HCT116 (cell line): ENCODE measurements around the gene DPYSL4. TPM values are rescaled to one million over a fixed set of nuclear protein-coding genes. Genes with fewer than 3 reads are reported as not detected.

ENCODE experiments used
- ATAC-seq: fragments of 200-7000 bp; cut with Tn5 transposase; 2 replicates; pipeline ENCODE4 v1.9.1; 2020; ENCODE audit warnings: mild to moderate bottlenecking, moderate library complexity
- BruUV-seq: library from RNA; stranded (reverse); fragments of 400-500 nt; replicated peaks from 2 replicates; lab custom pipeline; 2021; lab: Mats Ljungman, UMichigan
- CTCF ChIA-PET: fragments of 300-600 bp; sonication (Branson Sonifier 250); formaldehyde crosslinking; loops from one replicate; lab custom pipeline; 2021; ENCODE audit warnings: antibody characterized with exemption; lab: Charles Lee
- POLR2A ChIA-PET: fragments of 300-600, 350-600 bp; sonication (Branson Sonifier 250); formaldehyde crosslinking; loops from one replicate; lab custom pipeline; 2021; ENCODE audit warnings: antibody characterized with exemption; lab: Charles Lee
- RAD21 ChIA-PET, 2 experiments: fragments of 300-600 bp; sonication (Branson Sonifier 250); formaldehyde crosslinking; loops; one replicate each; lab custom pipeline; 2023; ENCODE audit warnings: low total read pairs in 2 of 2; ENCODE audit not compliant: uncharacterized antibody in 2 of 2, unreplicated experiment in 2 of 2, low non-redundant PET in 1 of 2; lab: Charles Lee
- DNase-seq: peaks from one replicate; pipeline ENCODE4 v3.0.0-alpha.2; 2010; ENCODE audit warnings: low read depth, low spot score
- H2AFZ ChIP-seq: fragments of 200-600 bp; shearing (Covaris generic), sonication (generic); 2 replicates; pipeline ENCODE4 v1.6.1; 2017; ENCODE audit warnings: low read depth, mixed run types, mixed read lengths, antibody characterized with exemption, low read length; ENCODE audit not compliant: poor library complexity, severe bottlenecking
- H3K27ac ChIP-seq: 2 replicates; pipeline ENCODE4 v1.5.1; 2012; ENCODE audit warnings: low read depth, low read length
- H3K27me3 ChIP-seq: fragments of 200-600 bp; sonication (generic); 2 replicates; pipeline ENCODE4 v1.6.1; 2016; ENCODE audit warnings: mixed run types, low read length, mixed read lengths; ENCODE audit not compliant: insufficient read depth
- H3K36me3 ChIP-seq, 2 experiments: fragments of 200-500 bp in 1 of 2; fragments of 200-600 bp in 1 of 2; sonication (Bioruptor generic) in 1 of 2; sonication (generic) in 1 of 2; 2 replicates each; pipeline versions ENCODE4 v1.5.1 to v1.6.1; 2014 to 2016; ENCODE audit warnings: low read length in 2 of 2, inconsistent platforms in 1 of 2, mixed read lengths in 1 of 2, mixed run types in 1 of 2; ENCODE audit not compliant: insufficient read depth in 2 of 2, control insufficient read depth in 1 of 2
- H3K4me1 ChIP-seq, 2 experiments: fragments of 200-600 bp in 1 of 2; sonication (generic) in 1 of 2; 2 replicates each; pipeline versions ENCODE4 v1.5.1 to v1.6.1; 2012 to 2017; ENCODE audit warnings: low read length in 2 of 2, inconsistent platforms in 1 of 2, mild to moderate bottlenecking in 1 of 2, mixed read lengths in 1 of 2, mixed run types in 1 of 2, moderate library complexity in 1 of 2; ENCODE audit not compliant: insufficient read depth in 2 of 2, control insufficient read depth in 1 of 2
- H3K4me2 ChIP-seq: fragments of 200-600 bp; sonication (generic); 2 replicates; pipeline ENCODE4 v1.6.1; 2017; ENCODE audit warnings: mixed run types, low read length, mixed read lengths
- H3K4me3 ChIP-seq, 2 experiments: fragments of 200-600 bp in 1 of 2; sonication (generic) in 1 of 2; replicated peaks in 1 of 2; 2 replicates each; pipeline ENCODE4 v1.5.1; 2011 to 2016; ENCODE audit warnings: low read length in 2 of 2, control low read depth in 1 of 2, low read depth in 1 of 2, mild to moderate bottlenecking in 1 of 2, mixed read lengths in 1 of 2, mixed run types in 1 of 2
- H3K79me2 ChIP-seq: fragments of 200-600 bp; sonication (generic); 2 replicates; pipeline ENCODE4 v1.6.1; 2017; ENCODE audit warnings: mild to moderate bottlenecking, mixed run types, low read length, moderate library complexity, mixed read lengths; ENCODE audit not compliant: insufficient read depth
- H3K9ac ChIP-seq: fragments of 200-600 bp; sonication (generic); 2 replicates; pipeline ENCODE4 v1.6.1; 2016; ENCODE audit warnings: low read length, mixed read lengths
- H3K9me2 ChIP-seq: fragments of 200-600 bp; sonication (generic), shearing (Covaris generic); 2 replicates; pipeline ENCODE4 v1.6.1; 2017; ENCODE audit warnings: mixed run types, mild to moderate bottlenecking, moderate library complexity; ENCODE audit not compliant: insufficient read depth
- H3K9me3 ChIP-seq, 2 experiments: fragments of 200-500 bp in 1 of 2; fragments of 200-600 bp in 1 of 2; sonication (Bioruptor generic) in 1 of 2; sonication (generic) in 1 of 2; 2 replicates each; pipeline ENCODE4 v1.6.1; 2014 to 2017; ENCODE audit warnings: low read length in 2 of 2, mixed read lengths in 2 of 2, inconsistent platforms in 1 of 2, low read depth in 1 of 2, mild to moderate bottlenecking in 1 of 2, mixed run types in 1 of 2, moderate library complexity in 1 of 2; ENCODE audit not compliant: control insufficient read depth in 1 of 2, insufficient read depth in 1 of 2
- H4K20me1 ChIP-seq: fragments of 200-600 bp; sonication (generic), shearing (Covaris generic); 2 replicates; pipeline ENCODE4 v1.6.1; 2017; ENCODE audit warnings: mixed run types, mild to moderate bottlenecking, moderate library complexity; ENCODE audit not compliant: insufficient read depth
- ATF3 ChIP-seq: IDR thresholded peaks from 2 replicates; pipeline ENCODE4 v1.6.1; 2012
- CBX3 ChIP-seq: IDR thresholded peaks from 2 replicates; pipeline ENCODE4 v1.6.1; 2012; ENCODE audit warnings: low read depth
- CEBPB ChIP-seq: IDR thresholded peaks from 2 replicates; pipeline ENCODE4 v1.6.1; 2012; ENCODE audit warnings: low read depth
- CTCF ChIP-seq, 3 experiments: fragments of 200-600 bp in 1 of 3; sonication (generic) in 1 of 3; IDR thresholded peaks in 2 of 3; conservative IDR thresholded peaks in 1 of 3; 2 replicates each; pipeline ENCODE4 v1.5.1; 2012 to 2017; ENCODE audit warnings: low read depth in 2 of 3, low read length in 2 of 3, antibody characterized with exemption in 1 of 3, borderline replicate concordance in 1 of 3, control low read depth in 1 of 3, mild to moderate bottlenecking in 1 of 3, mixed read lengths in 1 of 3, mixed run types in 1 of 3, moderate library complexity in 1 of 3; ENCODE audit not compliant: insufficient read depth in 1 of 3
- EGR1 ChIP-seq: IDR thresholded peaks from 2 replicates; pipeline ENCODE4 v1.6.1; 2012; ENCODE audit warnings: low read depth
- ELF1 ChIP-seq: IDR thresholded peaks from 2 replicates; pipeline ENCODE4 v1.6.1; 2012; ENCODE audit warnings: low read depth, borderline replicate concordance
- FOSL1 ChIP-seq: IDR thresholded peaks from 2 replicates; pipeline ENCODE4 v1.6.1; 2012; ENCODE audit warnings: low read depth
- JUND ChIP-seq: IDR thresholded peaks from 2 replicates; pipeline ENCODE4 v1.6.1; 2012
- MAX ChIP-seq: IDR thresholded peaks from 2 replicates; pipeline ENCODE4 v1.6.1; 2012
- POLR2A ChIP-seq: IDR thresholded peaks from 2 replicates; pipeline ENCODE4 v1.7.0; 2011; ENCODE audit warnings: borderline replicate concordance; ENCODE audit not compliant: insufficient read depth, insufficient read length; ENCODE audit errors: extremely low read depth
- POLR2AphosphoS5 ChIP-seq: IDR thresholded peaks from 2 replicates; pipeline ENCODE4 v1.6.1; 2011; ENCODE audit warnings: mild to moderate bottlenecking, low read depth, low read length, moderate library complexity
- SIN3A ChIP-seq: IDR thresholded peaks from 2 replicates; pipeline ENCODE4 v1.6.1; 2012; ENCODE audit warnings: low read depth
- SP1 ChIP-seq: IDR thresholded peaks from 2 replicates; pipeline ENCODE4 v1.6.1; 2012; ENCODE audit warnings: low read depth
- SRF ChIP-seq: IDR thresholded peaks from 2 replicates; pipeline ENCODE4 v1.6.1; 2012; ENCODE audit warnings: low read depth
- TCF7L2 ChIP-seq: IDR thresholded peaks from 2 replicates; pipeline ENCODE4 v1.7.0; 2011; ENCODE audit warnings: borderline replicate concordance, inconsistent platforms; ENCODE audit not compliant: insufficient read depth, insufficient read length; ENCODE audit errors: extremely low read depth
- YY1 ChIP-seq: IDR thresholded peaks from 2 replicates; pipeline ENCODE4 v1.6.1; 2011; ENCODE audit warnings: low read length, low read depth, moderate library complexity, mild to moderate bottlenecking; ENCODE audit not compliant: insufficient replicate concordance; ENCODE audit errors: extremely low read depth
- ZBTB33 ChIP-seq: IDR thresholded peaks from 2 replicates; pipeline ENCODE4 v1.6.1; 2011; ENCODE audit warnings: mild to moderate bottlenecking, low read length, moderate library complexity; ENCODE audit not compliant: insufficient replicate concordance; ENCODE audit errors: extremely low read depth
- ZNF274 ChIP-seq: fragments of 200-500 bp; sonication (Bioruptor generic); IDR thresholded peaks from 2 replicates; pipeline ENCODE4 v1.6.1; 2014; ENCODE audit warnings: mild to moderate bottlenecking, low read depth, low read length, inconsistent platforms
- intact Hi-C: fragments of 100-400 bp; cut with micrococcal nuclease; formaldehyde crosslinking; loops from 2 replicates; pipeline ENCODE4 v1.10.0; 2022
- total RNA-seq: library from RNA; stranded (reverse); gene quantifications from one replicate; pipeline ENCODE4 v1.2.1, GENCODE V29; 2021; ENCODE audit not compliant: unreplicated experiment

The DPYSL4 gene
- total RNA-seq, 1 experiment from 2014 or later: 5.4 TPM

GRCh38 chr10:132192076-132192975, 5.6 kb downstream of the DPYSL4 start:
- no peak for DNase-seq
- Histone ChIP-seq H3K79me2 (no peaks in the 10 kb centered on the region), H3K27me3 (no peaks in the 10 kb centered on the region), H3K4me3 (no peak overlapping the region), H3K36me3 (no peaks in the 10 kb centered on the region), H3K27ac (no peak overlapping the region), H2AFZ (no peak overlapping the region), H3K9me2 (no peaks in the 10 kb centered on the region), H4K20me1 (no peaks in the 10 kb centered on the region), H3K9ac (no peak overlapping the region), H3K9me3 (no peaks in the 10 kb centered on the region), H3K4me1 (no peaks in the 10 kb centered on the region), H3K4me2 (no peak overlapping the region)
- POLR2A ChIA-PET: no interaction called here
- intact Hi-C loops: no loop called here
- CTCF ChIA-PET: no interaction called here
- ATAC-seq: no peak
- no TSS peak for BruUV-seq
- RAD21 ChIA-PET: no interaction called here
- no peak for TF ChIP-seq SRF
- TF ChIP-seq FOSL1: no peak
- TF ChIP-seq ZNF274: no peak
- TF ChIP-seq MAX: no peak
- TF ChIP-seq CBX3: no peak
- TF ChIP-seq SIN3A: no peak
- no peak for TF ChIP-seq POLR2AphosphoS5
- no peak for TF ChIP-seq JUND
- TF ChIP-seq SP1: no peak
- no peak for TF ChIP-seq CTCF (IDR thresholded peaks at IDR 0.05 in 2 of 3, conservative IDR thresholded peaks at IDR 0.05 in 1 of 3; ENCODE audit: borderline replicate concordance in 1 of 3, insufficient read depth in 1 of 3, low read depth in 2 of 3, low read length in 2 of 3)
- TF ChIP-seq CEBPB: no peak
- no peak for TF ChIP-seq POLR2A
- no peak for TF ChIP-seq ELF1
- TF ChIP-seq YY1: no peak
- TF ChIP-seq EGR1: no peak
- TF ChIP-seq ATF3: no peak
- no peak for TF ChIP-seq TCF7L2
- TF ChIP-seq ZBTB33: no peak
